Liver (tissue), 9 donors: Measurements from ENCODE around the gene TMEM63C. TPM values are rescaled to one million over a fixed set of nuclear protein-coding genes. Genes with fewer than 3 reads are reported as not detected.

Source experiments
- DNase-seq: peaks from one replicate; pipeline ENCODE4 v3.0.0-alpha.2; 2017; ENCODE audit warnings: low spot score
- H3K27ac ChIP-seq, 2 donors: one replicate each; pipeline ENCODE4 v1.7.0; 2013; ENCODE audit warnings: inconsistent platforms in 2 of 2, low read length in 2 of 2, control low read depth in 1 of 2, low read depth in 1 of 2, mild to moderate bottlenecking in 1 of 2
- H3K27me3 ChIP-seq, 4 donors: one replicate each; pipeline versions ENCODE4 v1.6.1 to v1.7.0; 2013; ENCODE audit warnings: low read length in 3 of 4, inconsistent platforms in 1 of 4, mild to moderate bottlenecking in 1 of 4, moderate library complexity in 1 of 4; ENCODE audit not compliant: control insufficient read depth in 4 of 4, insufficient read depth in 4 of 4
- H3K36me3 ChIP-seq, 4 donors: one replicate each; pipeline versions ENCODE4 v1.6.1 to v1.7.0; 2013; ENCODE audit warnings: low read length in 3 of 4, mild to moderate bottlenecking in 3 of 4, low read depth in 1 of 4, moderate library complexity in 1 of 4; ENCODE audit not compliant: control insufficient read depth in 4 of 4, insufficient read depth in 3 of 4
- H3K4me1 ChIP-seq, 4 donors: one replicate each; pipeline versions ENCODE4 v1.6.1 to v1.7.0; 2013; ENCODE audit warnings: low read length in 3 of 4, mild to moderate bottlenecking in 3 of 4, moderate library complexity in 1 of 4; ENCODE audit not compliant: control insufficient read depth in 4 of 4, insufficient read depth in 4 of 4
- H3K4me3 ChIP-seq, 3 donors: one replicate each; pipeline versions ENCODE4 v1.6.1 to v1.7.0; 2013; ENCODE audit warnings: low read length in 3 of 3, control low read depth in 1 of 3, low read depth in 1 of 3, mild to moderate bottlenecking in 1 of 3
- H3K9ac ChIP-seq, 2 donors: one replicate each; pipeline ENCODE4 v1.7.0; 2013; ENCODE audit warnings: low read length in 2 of 2, mild to moderate bottlenecking in 2 of 2, moderate library complexity in 2 of 2, control low read depth in 1 of 2, low read depth in 1 of 2
- H3K9me3 ChIP-seq, 4 donors: one replicate each; pipeline versions ENCODE4 v1.6.1 to v1.7.0; 2013; ENCODE audit warnings: low read length in 3 of 4; ENCODE audit not compliant: control insufficient read depth in 4 of 4
- ATF3 ChIP-seq: IDR thresholded peaks from 2 replicates; pipeline ENCODE4 v1.6.1; 2016; ENCODE audit warnings: antibody characterized with exemption
- CTCF ChIP-seq: fragments of 150-350 bp; IDR thresholded peaks from 2 replicates; pipeline ENCODE4 v1.5.1; 2017; ENCODE audit warnings: improper control_type of control experiment, low read depth, low read length; ENCODE audit not compliant: missing input control
- EGR1 ChIP-seq, 2 donors: IDR thresholded peaks; 2 replicates each; pipeline ENCODE4 v1.6.1; 2016 to 2018; ENCODE audit warnings: antibody characterized with exemption in 2 of 2, low read depth in 2 of 2
- FOXA2 ChIP-seq: IDR thresholded peaks from 2 replicates; pipeline ENCODE4 v1.6.1; 2016; ENCODE audit warnings: antibody characterized with exemption
- GABPA ChIP-seq, 2 donors: IDR thresholded peaks in 1 of 2; conservative IDR thresholded peaks in 1 of 2; 2 replicates each; pipeline ENCODE4 v1.6.1; 2016; ENCODE audit warnings: antibody characterized with exemption in 2 of 2, mild to moderate bottlenecking in 1 of 2, moderate library complexity in 1 of 2
- HNF4A ChIP-seq, 2 donors: conservative IDR thresholded peaks; 2 replicates each; pipeline ENCODE4 v1.6.1; 2016; ENCODE audit warnings: antibody characterized with exemption in 2 of 2, mild to moderate bottlenecking in 2 of 2
- HNF4G ChIP-seq: IDR thresholded peaks from 2 replicates; pipeline ENCODE4 v1.6.1; 2016; ENCODE audit warnings: antibody characterized with exemption
- JUND ChIP-seq, 2 donors: IDR thresholded peaks; 2 replicates each; pipeline ENCODE4 v1.6.1; 2016; ENCODE audit warnings: antibody characterized with exemption in 2 of 2
- NR2F2 ChIP-seq: IDR thresholded peaks from 2 replicates; pipeline ENCODE4 v1.6.1; 2016; ENCODE audit warnings: antibody characterized with exemption
- RAD21 ChIP-seq, 2 donors: IDR thresholded peaks; 2 replicates each; pipeline ENCODE4 v1.6.1; 2016; ENCODE audit warnings: antibody characterized with exemption in 2 of 2, mild to moderate bottlenecking in 2 of 2
- RXRA ChIP-seq, 2 donors: IDR thresholded peaks; 2 replicates each; pipeline ENCODE4 v1.6.1; 2017 to 2018; ENCODE audit warnings: antibody characterized with exemption in 2 of 2, mild to moderate bottlenecking in 1 of 2
- SP1 ChIP-seq: IDR thresholded peaks from 2 replicates; pipeline ENCODE4 v1.6.1; 2018; ENCODE audit warnings: antibody characterized with exemption, mild to moderate bottlenecking
- YY1 ChIP-seq: IDR thresholded peaks from 2 replicates; pipeline ENCODE4 v1.6.1; 2016; ENCODE audit warnings: antibody characterized with exemption, mild to moderate bottlenecking
- ZBTB33 ChIP-seq: IDR thresholded peaks from 2 replicates; pipeline ENCODE4 v1.6.1; 2016; ENCODE audit warnings: antibody characterized with exemption
- WGBS: extraction: QIAGEN DNeasy Blood & Tissue Kit; methylation state at CpG from one replicate; pipeline ENCODE4 v1.1.7; 2013; 5-methylcytosine and 5-hydroxymethylcytosine counted together
- polyA plus RNA-seq, 2 donors: library from polyadenylated mRNA; stranded (reverse) in 1 of 2; unstranded in 1 of 2; fragments of 200-250 nt in 1 of 2; fragments of >200 nt in 1 of 2; fragmentation: Nextera tagmentation in 1 of 2; extraction: Ambion mirVana in 1 of 2; gene quantifications; one replicate each; pipeline versions ENCODE4 v1.2.1 to v1.2.3, GENCODE V29; 2013 to 2015
- total RNA-seq, 2 donors: library from RNA; depleted of rRNA; stranded (reverse); fragments of >200 nt; gene quantifications; one replicate each; pipeline ENCODE4 v1.2.3, GENCODE V29; 2014
- TF ChIP-seq, protein P1 (sequence below): IDR thresholded peaks from 2 replicates; pipeline ENCODE4 v1.6.1; 2016; ENCODE audit warnings: antibody characterized with exemption, mild to moderate bottlenecking
- TF ChIP-seq, protein P2 (sequence below): IDR thresholded peaks from 2 replicates; pipeline ENCODE4 v1.6.1; 2016; ENCODE audit warnings: antibody characterized with exemption
- donor health status: healthy.
- donor health status: healthy.
- donor health status: healthy.
- donor health status: healthy.
- donor health status: healthy.

The TMEM63C gene
- total and polyA plus RNA-seq, 4 donors, result 0.13 to 1.6 (median 0.25) TPM; not detected in 1

DNA sequence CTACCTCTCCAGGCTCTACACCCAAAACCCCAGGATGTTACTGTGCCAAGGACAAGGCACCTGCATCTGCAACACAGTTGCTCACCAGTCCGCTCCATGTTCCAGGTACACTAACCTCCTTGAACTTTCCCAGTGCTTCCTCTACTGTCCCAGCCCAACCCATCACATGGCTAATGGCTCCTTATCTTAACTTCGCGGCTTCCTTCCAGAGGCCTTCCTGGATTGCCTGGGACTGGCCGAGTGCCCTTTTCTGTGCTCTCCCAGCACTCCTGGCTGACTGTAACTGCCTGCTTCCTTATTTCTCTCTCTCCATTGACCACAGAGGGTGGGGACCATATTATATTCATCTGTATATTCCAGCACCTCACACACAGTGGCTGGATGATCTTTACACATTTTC is 118.2 kb downstream of the TMEM63C start:
- TF ChIP-seq SP1 (no peak), GABPA (IDR thresholded peaks at IDR 0.05 in 1 of 2, conservative IDR thresholded peaks at IDR 0.05 in 1 of 2) (no peak), EGR1 (IDR thresholded peaks at IDR 0.05; ENCODE audit: low read depth in 2 of 2) (no peak), FOXA2 (no peak)
- no peak overlapping the region for H3K4me3 ChIP-seq
- WGBS, result 74% methylated on average over 4 of the region's 4 CpGs
- DNase-seq, result no peak
- H3K27ac ChIP-seq, result no peak overlapping the region
- H3K4me1 ChIP-seq, result peaks cover 0 to 6% (median 0%) of the 10 kb centered on the region in 4 donors
- H3K9me3 ChIP-seq, result no peaks in the 10 kb centered on the region
- H3K27me3 ChIP-seq, result no peaks in the 10 kb centered on the region
- H3K9ac ChIP-seq, result no peak overlapping the region
- H3K36me3 ChIP-seq, result peaks cover 4 to 23% (median 6%) of the 10 kb centered on the region in 4 donors

DNA sequence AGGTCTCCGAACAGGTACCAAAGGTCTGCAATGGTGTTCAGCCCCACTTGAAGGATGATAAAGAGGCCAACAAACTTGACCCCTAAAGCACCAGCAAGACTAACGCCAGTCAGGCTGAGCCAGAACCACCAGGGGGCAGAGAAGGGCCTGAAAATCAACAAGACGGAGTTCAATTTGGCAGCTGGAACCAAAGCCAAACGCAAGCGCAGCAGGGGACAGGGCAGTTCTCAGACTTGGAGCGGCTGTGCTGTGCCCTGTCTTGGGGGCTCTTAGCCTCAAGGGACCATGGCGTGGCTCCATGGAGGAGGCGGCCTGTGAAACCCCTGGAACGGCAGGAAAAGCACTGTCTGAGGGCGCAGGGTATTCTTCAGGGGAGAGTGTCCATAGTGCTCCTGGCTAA is 119.5 kb downstream of the TMEM63C start:
- Histone ChIP-seq H3K27me3 (no peaks in the 10 kb centered on the region), H3K9me3 (no peaks in the 10 kb centered on the region), H3K9ac (no peak overlapping the region), H3K36me3 (peaks cover under 1 to 25% (median 4%) of the 10 kb centered on the region in 4 donors), H3K4me1 (peaks cover 0 to 6% (median 0%) of the 10 kb centered on the region in 4 donors), H3K27ac (no peak overlapping the region), H3K4me3 (no peak overlapping the region)
- WGBS, result 34% methylated on average over 10 of the region's 10 CpGs
- peak; percentile 74 for DNase-seq
- TF ChIP-seq RAD21 (IDR thresholded peaks at IDR 0.05) (peak; percentile 89 to 91), GABPA (IDR thresholded peaks at IDR 0.05 in 1 of 2, conservative IDR thresholded peaks at IDR 0.05 in 1 of 2) (no peak), RXRA (IDR thresholded peaks at IDR 0.05) (peak in 1 of 2 donors; percentile 19), NR2F2 (no peak), ATF3 (no peak), FOXA2 (peak; percentile 65), HNF4A (conservative IDR thresholded peaks at IDR 0.05) (no peak), CTCF (peak; percentile 76), EGR1 (IDR thresholded peaks at IDR 0.05; ENCODE audit: low read depth in 2 of 2) (no peak), JUND (IDR thresholded peaks at IDR 0.05) (no peak), YY1 (no peak), HNF4G (no peak), ZBTB33 (no peak)
- TF ChIP-seq, protein P1, sequence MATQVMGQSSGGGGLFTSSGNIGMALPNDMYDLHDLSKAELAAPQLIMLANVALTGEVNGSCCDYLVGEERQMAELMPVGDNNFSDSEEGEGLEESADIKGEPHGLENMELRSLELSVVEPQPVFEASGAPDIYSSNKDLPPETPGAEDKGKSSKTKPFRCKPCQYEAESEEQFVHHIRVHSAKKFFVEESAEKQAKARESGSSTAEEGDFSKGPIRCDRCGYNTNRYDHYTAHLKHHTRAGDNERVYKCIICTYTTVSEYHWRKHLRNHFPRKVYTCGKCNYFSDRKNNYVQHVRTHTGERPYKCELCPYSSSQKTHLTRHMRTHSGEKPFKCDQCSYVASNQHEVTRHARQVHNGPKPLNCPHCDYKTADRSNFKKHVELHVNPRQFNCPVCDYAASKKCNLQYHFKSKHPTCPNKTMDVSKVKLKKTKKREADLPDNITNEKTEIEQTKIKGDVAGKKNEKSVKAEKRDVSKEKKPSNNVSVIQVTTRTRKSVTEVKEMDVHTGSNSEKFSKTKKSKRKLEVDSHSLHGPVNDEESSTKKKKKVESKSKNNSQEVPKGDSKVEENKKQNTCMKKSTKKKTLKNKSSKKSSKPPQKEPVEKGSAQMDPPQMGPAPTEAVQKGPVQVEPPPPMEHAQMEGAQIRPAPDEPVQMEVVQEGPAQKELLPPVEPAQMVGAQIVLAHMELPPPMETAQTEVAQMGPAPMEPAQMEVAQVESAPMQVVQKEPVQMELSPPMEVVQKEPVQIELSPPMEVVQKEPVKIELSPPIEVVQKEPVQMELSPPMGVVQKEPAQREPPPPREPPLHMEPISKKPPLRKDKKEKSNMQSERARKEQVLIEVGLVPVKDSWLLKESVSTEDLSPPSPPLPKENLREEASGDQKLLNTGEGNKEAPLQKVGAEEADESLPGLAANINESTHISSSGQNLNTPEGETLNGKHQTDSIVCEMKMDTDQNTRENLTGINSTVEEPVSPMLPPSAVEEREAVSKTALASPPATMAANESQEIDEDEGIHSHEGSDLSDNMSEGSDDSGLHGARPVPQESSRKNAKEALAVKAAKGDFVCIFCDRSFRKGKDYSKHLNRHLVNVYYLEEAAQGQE, result no peak
- TF ChIP-seq, protein P2, sequence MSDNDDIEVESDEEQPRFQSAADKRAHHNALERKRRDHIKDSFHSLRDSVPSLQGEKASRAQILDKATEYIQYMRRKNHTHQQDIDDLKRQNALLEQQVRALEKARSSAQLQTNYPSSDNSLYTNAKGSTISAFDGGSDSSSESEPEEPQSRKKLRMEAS, result no peak
